ENCODE results near the gene GALR3.

GRCh38 chr22:37819105-37819433 is 4.1 kb upstream of the GALR3 start:
- TF ChIP-seq CTCF (IDR thresholded peaks at IDR 0.05; ENCODE audit: insufficient read depth, low read depth, low read length) (no peak), EZH2 (IDR thresholded peaks at IDR 0.05; ENCODE audit: insufficient read depth, low read length) (no peak)

Data from astrocyte (in vitro differentiated cells and primary cell).